SK-N-MC (cell line): ENCODE measurements around the gene IFT57.

ENCODE experiments used
- EZH2 ChIP-seq: fragments of 200-600 bp; sonication (generic); IDR thresholded peaks from one replicate; pipeline ENCODE4 v1.6.1; 2017; ENCODE audit warnings: antibody characterized with exemption
- FOXP2 ChIP-seq: optimal IDR thresholded peaks from 2 replicates; pipeline ENCODE3; 2011; ENCODE audit warnings: mild to moderate bottlenecking, moderate library complexity; ENCODE audit not compliant: insufficient read depth; ENCODE audit errors: extremely low read length, control extremely low read depth
- POLR2AphosphoS5 ChIP-seq: IDR thresholded peaks from 2 replicates; pipeline ENCODE4 v1.6.1; 2012; ENCODE audit warnings: mild to moderate bottlenecking, low read depth, low read length, borderline replicate concordance

DNA sequence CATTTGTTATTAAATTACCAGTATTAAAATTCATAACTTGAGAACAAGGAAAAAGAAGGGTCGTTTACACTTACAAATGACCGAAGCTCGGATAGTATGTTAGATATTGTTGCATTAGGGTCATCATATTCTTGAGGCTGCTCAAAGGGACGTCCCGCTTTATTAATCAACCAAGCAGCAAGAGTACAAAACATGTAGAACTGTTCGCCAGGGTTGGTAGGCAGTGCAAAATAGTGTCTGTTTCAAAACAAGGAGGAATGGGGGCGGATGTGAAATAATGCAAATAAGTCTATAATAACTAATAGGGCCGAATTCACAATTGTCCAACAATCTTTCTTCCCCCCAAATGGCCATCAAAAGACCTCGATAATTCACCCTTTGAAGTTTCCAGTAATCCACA, 2.9 kb downstream of the IFT57 start:
- TF ChIP-seq EZH2 (no peak), POLR2AphosphoS5 (no peak), FOXP2 (no peak)
